Inflammatory macrophage treated with lipopolysaccharide for 4 hours (primary cell): ENCODE measurements around the gene ACSF3.

Source experiments
- DNase-seq: peaks from one replicate; pipeline ENCODE4 v3.0.0-alpha.2; 2020

Gene ACSF3

GRCh38 chr16:89194340-89195311 is 101.0 kb downstream of the ACSF3 start:
- DNase-seq: no peak

GRCh38 chr16:89195521-89196171 is 102.0 kb downstream of the ACSF3 start:
- no peak for DNase-seq

- DNase-seq: no peak
Observed at GRCh38 chr16:89197033-89197632, 103.5 kb downstream of the ACSF3 start.

- DNase-seq: no peak
Observed at GRCh38 chr16:89197633-89198416, 104.2 kb downstream of the ACSF3 start.

- DNase-seq: no peak
Observed at GRCh38 chr16:89198417-89199240, 105.0 kb downstream of the ACSF3 start.

- DNase-seq: no peak
Observed at GRCh38 chr16:89199241-89200123, 105.8 kb downstream of the ACSF3 start.

- no peak for DNase-seq
Observed at GRCh38 chr16:89200124-89200849, 106.6 kb downstream of the ACSF3 start, which contains the start of gene SLC22A31. Gene SLC22A31 (minus strand): TSS chr16:89200537. CDS start chr16:89200501, 36 bp downstream.

GRCh38 chr16:89200850-89201411 is 107.3 kb downstream of the ACSF3 start:
- DNase-seq: no peak

GRCh38 chr16:89201439-89202377 is 108.1 kb downstream of the ACSF3 start:
- peak; percentile 71 for DNase-seq

- no peak for DNase-seq
Observed at GRCh38 chr16:89202422-89203215, 109.0 kb downstream of the ACSF3 start.
